ENCODE results near the gene MED29.

The MED29 gene

GRCh38 chr19:39380521-39381502 lies 10.4 kb upstream of the MED29 start:
- in situ Hi-C loops (cut with MboI; ENCODE audit: low sequenced_read_pairs): no loop called here

GRCh38 chr19:39381910-39382611 lies 9.1 kb upstream of the MED29 start:
- in situ Hi-C loops (cut with MboI; ENCODE audit: low sequenced_read_pairs): no loop called here
- Histone ChIP-seq H3K9me3 (no peaks in the 10 kb centered on the region), H3K4me1 (no peaks in the 10 kb centered on the region), H3K27me3 (ENCODE audit: low read depth) (no peaks in the 10 kb centered on the region), H3K4me3 (no peak overlapping the region), H3K36me3 (replicated peaks) (peaks cover 81% of the 10 kb centered on the region)
- DNase-seq (ENCODE audit: low spot score in 2 of 2): no peak

More at GRCh38 chr19:39380521-39381502, 10.4 kb upstream of the MED29 start:
- Histone ChIP-seq H3K27me3 (ENCODE audit: low read depth) (no peaks in the 10 kb centered on the region), H3K36me3 (replicated peaks) (peaks cover 81% of the 10 kb centered on the region), H3K9me3 (no peaks in the 10 kb centered on the region), H3K4me1 (no peaks in the 10 kb centered on the region), H3K4me3 (no peak overlapping the region)
- no peak for DNase-seq (ENCODE audit: low spot score in 2 of 2)

- Histone ChIP-seq H3K4me3 (no peak overlapping the region), H3K27me3 (ENCODE audit: low read depth) (no peaks in the 10 kb centered on the region), H3K4me1 (no peaks in the 10 kb centered on the region), H3K9me3 (no peaks in the 10 kb centered on the region), H3K36me3 (replicated peaks) (peaks cover 79% of the 10 kb centered on the region)
- in situ Hi-C loops (cut with MboI; ENCODE audit: low sequenced_read_pairs): no loop called here
- no peak for DNase-seq (ENCODE audit: low spot score in 2 of 2)
Observed at GRCh38 chr19:39382991-39383828, 8.0 kb upstream of the MED29 start.

- Histone ChIP-seq H3K4me1 (no peaks in the 10 kb centered on the region; the same call in 1 of the 2 replicates), H3K4me3 (no peak overlapping the region), H3K9me3 (no peaks in the 10 kb centered on the region), H3K27me3 (ENCODE audit: low read depth) (no peaks in the 10 kb centered on the region), H3K36me3 (replicated peaks) (peaks cover 72% of the 10 kb centered on the region)
- DNase-seq (ENCODE audit: low spot score in 2 of 2): no peak
- in situ Hi-C loops (cut with MboI; ENCODE audit: low sequenced_read_pairs): no loop called here
Observed at GRCh38 chr19:39384839-39385568, 6.2 kb upstream of the MED29 start.

- no peaks in the 10 kb centered on the region; the same call in 1 of the 2 replicates for H3K4me1 ChIP-seq
- peaks cover 63% of the 10 kb centered on the region for H3K36me3 ChIP-seq (replicated peaks)
- in situ Hi-C loops (cut with MboI; ENCODE audit: low sequenced_read_pairs): no loop called here
- H3K27me3 ChIP-seq (ENCODE audit: low read depth): no peaks in the 10 kb centered on the region
- H3K4me3 ChIP-seq: no peak overlapping the region
- no peaks in the 10 kb centered on the region for H3K9me3 ChIP-seq
- DNase-seq (ENCODE audit: low spot score in 2 of 2): no peak
Observed at GRCh38 chr19:39385629-39386411, 5.4 kb upstream of the MED29 start.

GRCh38 chr19:39386557-39386956 lies 4.6 kb upstream of the MED29 start:
- H3K4me3 ChIP-seq: no peak overlapping the region
- no peak for DNase-seq (ENCODE audit: low spot score in 2 of 2)
- no peaks in the 10 kb centered on the region for H3K9me3 ChIP-seq
- no peaks in the 10 kb centered on the region for H3K27me3 ChIP-seq (ENCODE audit: low read depth)
- peaks cover 56% of the 10 kb centered on the region for H3K36me3 ChIP-seq (replicated peaks)
- in situ Hi-C loops (cut with MboI; ENCODE audit: low sequenced_read_pairs): no loop called here
- H3K4me1 ChIP-seq: no peaks in the 10 kb centered on the region; the same call in 1 of the 2 replicates

- Histone ChIP-seq H3K9me3 (no peaks in the 10 kb centered on the region), H3K4me1 (peaks cover 3% of the 10 kb centered on the region; the same call in 1 of the 2 replicates), H3K4me3 (no peak overlapping the region), H3K36me3 (replicated peaks) (peaks cover 53% of the 10 kb centered on the region), H3K27me3 (ENCODE audit: low read depth) (no peaks in the 10 kb centered on the region)
- DNase-seq (ENCODE audit: low spot score in 2 of 2): no peak
- in situ Hi-C loops (cut with MboI; ENCODE audit: low sequenced_read_pairs): no loop called here
Observed at GRCh38 chr19:39388657-39389056, 2.5 kb upstream of the MED29 start.

GRCh38 chr19:39389631-39390414 lies 1.4 kb upstream of the MED29 start:
- in situ Hi-C loops (cut with MboI; ENCODE audit: low sequenced_read_pairs): no loop called here
- peaks cover 53% of the 10 kb centered on the region for H3K36me3 ChIP-seq (replicated peaks)
- DNase-seq (ENCODE audit: low spot score in 2 of 2): no peak

GRCh38 chr19:39390451-39390750 lies 777 bp upstream of the MED29 start:
- H3K36me3 ChIP-seq (replicated peaks): peaks cover 53% of the 10 kb centered on the region
- in situ Hi-C loops (cut with MboI; ENCODE audit: low sequenced_read_pairs): no loop called here
- no peak for DNase-seq (ENCODE audit: low spot score in 2 of 2)

More at GRCh38 chr19:39389631-39390414, 1.4 kb upstream of the MED29 start:
- Histone ChIP-seq H3K4me3 (peak overlapping the region; percentile 90), H3K4me1 (peaks cover 3% of the 10 kb centered on the region; the same call in 1 of the 2 replicates), H3K9me3 (no peaks in the 10 kb centered on the region), H3K27me3 (ENCODE audit: low read depth) (no peaks in the 10 kb centered on the region)

GRCh38 chr19:39397360-39398296 lies 6.5 kb downstream of the MED29 start:
- peak; percentile 59 to 92 for DNase-seq (ENCODE audit: low spot score in 2 of 2)
- H3K4me3 ChIP-seq: no peak overlapping the region
- H3K4me1 ChIP-seq: peaks cover 6% of the 10 kb centered on the region
- no peaks in the 10 kb centered on the region for H3K27me3 ChIP-seq (ENCODE audit: low read depth)
- peaks cover 33% of the 10 kb centered on the region for H3K36me3 ChIP-seq (replicated peaks)
- in situ Hi-C loops (cut with MboI; ENCODE audit: low sequenced_read_pairs): no loop called here
- no peaks in the 10 kb centered on the region for H3K9me3 ChIP-seq

More at GRCh38 chr19:39390451-39390750, 777 bp upstream of the MED29 start:
- Histone ChIP-seq H3K9me3 (no peaks in the 10 kb centered on the region), H3K27me3 (ENCODE audit: low read depth) (no peaks in the 10 kb centered on the region), H3K4me1 (peaks cover 3% of the 10 kb centered on the region; the same call in 1 of the 2 replicates), H3K4me3 (peak overlapping the region; percentile 90)

- Histone ChIP-seq H3K36me3 (replicated peaks) (peaks cover 30% of the 10 kb centered on the region), H3K4me3 (no peak overlapping the region), H3K9me3 (no peaks in the 10 kb centered on the region), H3K27me3 (ENCODE audit: low read depth) (no peaks in the 10 kb centered on the region), H3K4me1 (peaks cover 9% of the 10 kb centered on the region)
- no peak for DNase-seq (ENCODE audit: low spot score in 2 of 2)
- in situ Hi-C loops (cut with MboI; ENCODE audit: low sequenced_read_pairs): no loop called here
Observed at GRCh38 chr19:39398297-39398864, 7.2 kb downstream of the MED29 start.
